Nephron (organoid): ENCODE results near the gene TIMM50.
A peak's percentile ranks its signal among the peaks of the same experiment; 100 is the strongest.

Experiments used
- H3K27ac Mint-ChIP-seq, 3 experiments: 2 replicates each; pipeline ENCODE4 v1.8.0; 2020; ENCODE audit warnings: mixed read lengths in 3 of 3, mild to moderate bottlenecking in 2 of 3, moderate library complexity in 1 of 3
- H3K27me3 Mint-ChIP-seq: 2 replicates; pipeline ENCODE4 v1.8.0; 2021; ENCODE audit warnings: low read depth, mild to moderate bottlenecking, moderate library complexity, mixed read lengths
- H3K36me3 Mint-ChIP-seq: 2 replicates; pipeline ENCODE4 v1.8.0; 2020; ENCODE audit warnings: low read depth, mixed read lengths
- H3K4me1 Mint-ChIP-seq: 2 replicates; pipeline ENCODE4 v1.8.0; 2020; ENCODE audit warnings: mixed read lengths
- H3K4me3 Mint-ChIP-seq, 3 experiments: 2 replicates each; pipeline ENCODE4 v1.8.0; 2020; ENCODE audit warnings: mild to moderate bottlenecking in 3 of 3, mixed read lengths in 3 of 3, moderate library complexity in 2 of 3
- H3K9me3 Mint-ChIP-seq: 2 replicates; pipeline ENCODE4 v1.8.0; 2020; ENCODE audit warnings: mixed read lengths
- CTCF ChIP-seq, 3 experiments: fragments of 200-600 bp; sonication (generic); IDR thresholded peaks; one replicate each; pipeline ENCODE4 v1.5.0; 2021; ENCODE audit warnings: antibody characterized with exemption in 3 of 3; ENCODE audit not compliant: unreplicated experiment in 3 of 3

TIMM50 gene

GRCh38 chr19:39515551-39516191 lies 35.0 kb downstream of the TIMM50 start:
- Mint-ChIP-seq H3K9me3 (no peaks in the 10 kb centered on the region), H3K36me3 (no peaks in the 10 kb centered on the region), H3K27ac (peak overlapping the region in 2 of 3 experiments; percentile 38 to 48), H3K4me3 (peak overlapping the region; percentile 83 to 84 (median 83)), H3K4me1 (no peaks in the 10 kb centered on the region), H3K27me3 (peaks cover 71% of the 10 kb centered on the region)
- TF ChIP-seq CTCF (IDR thresholded peaks at IDR 0.05; ENCODE audit: unreplicated experiment in 3 of 3): no peak

- Mint-ChIP-seq H3K27me3 (peaks cover 71% of the 10 kb centered on the region), H3K9me3 (no peaks in the 10 kb centered on the region), H3K4me3 (peak overlapping the region; percentile 83 to 84 (median 83)), H3K36me3 (no peaks in the 10 kb centered on the region), H3K27ac (peak overlapping the region in 2 of 3 experiments; percentile 38 to 48), H3K4me1 (no peaks in the 10 kb centered on the region)
- no peak for TF ChIP-seq CTCF (IDR thresholded peaks at IDR 0.05; ENCODE audit: unreplicated experiment in 3 of 3)
These were observed 35.6 kb downstream of the TIMM50 start for GRCh38 chr19:39516270-39516669.

GRCh38 chr19:39517432-39517831 lies 36.8 kb downstream of the TIMM50 start:
- H3K9me3 Mint-ChIP-seq: no peaks in the 10 kb centered on the region
- H3K27ac Mint-ChIP-seq: peak overlapping the region in 1 of 3 experiments; percentile 41
- H3K4me3 Mint-ChIP-seq: peak overlapping the region; percentile 59 to 83 (median 69)
- H3K4me1 Mint-ChIP-seq: no peaks in the 10 kb centered on the region
- no peak for TF ChIP-seq CTCF (IDR thresholded peaks at IDR 0.05; ENCODE audit: unreplicated experiment in 3 of 3)
- peaks cover 65% of the 10 kb centered on the region for H3K27me3 Mint-ChIP-seq
- no peaks in the 10 kb centered on the region for H3K36me3 Mint-ChIP-seq

GRCh38 chr19:39518458-39518857 lies 37.8 kb downstream of the TIMM50 start:
- Mint-ChIP-seq H3K4me3 (peak overlapping the region; percentile 45 to 71 (median 69)), H3K9me3 (no peaks in the 10 kb centered on the region), H3K27ac (peak overlapping the region; percentile 69 to 97 (median 96)), H3K4me1 (no peaks in the 10 kb centered on the region), H3K27me3 (peaks cover 55% of the 10 kb centered on the region), H3K36me3 (no peaks in the 10 kb centered on the region)
- no peak for TF ChIP-seq CTCF (IDR thresholded peaks at IDR 0.05; ENCODE audit: unreplicated experiment in 3 of 3)

- Mint-ChIP-seq H3K27ac (peak overlapping the region; percentile 69 to 97 (median 96)), H3K36me3 (no peaks in the 10 kb centered on the region), H3K9me3 (no peaks in the 10 kb centered on the region), H3K27me3 (peaks cover 50% of the 10 kb centered on the region), H3K4me1 (no peaks in the 10 kb centered on the region), H3K4me3 (peak overlapping the region; percentile 27 to 71 (median 69))
- no peak for TF ChIP-seq CTCF (IDR thresholded peaks at IDR 0.05; ENCODE audit: unreplicated experiment in 3 of 3)
These were observed 38.3 kb downstream of the TIMM50 start for GRCh38 chr19:39518975-39519374.
